Spinal cord (tissue), 10 donors: Measurements from ENCODE around the gene RARB. TPM values are rescaled to one million over a fixed set of nuclear protein-coding genes. Genes with fewer than 3 reads are reported as not detected.

Experiments
- DNase-seq, 6 donors: peaks; one replicate each; pipeline versions ENCODE4 v3.0.0 to v3.0.0-alpha.2; 2013 to 2015; ENCODE audit warnings: low spot score in 6 of 6, low read depth in 4 of 6
- H3K27ac ChIP-seq: one replicate; pipeline ENCODE4 v1.5.1; 2013; ENCODE audit warnings: low read depth, low read length, control low read depth
- H3K27me3 ChIP-seq: one replicate; pipeline ENCODE4 v1.6.1; 2013; ENCODE audit warnings: low read length; ENCODE audit not compliant: control insufficient read depth, insufficient read depth
- H3K36me3 ChIP-seq: one replicate; pipeline ENCODE4 v1.6.1; 2013; ENCODE audit warnings: low read length; ENCODE audit not compliant: control insufficient read depth, insufficient read depth
- H3K4me1 ChIP-seq: one replicate; pipeline ENCODE4 v1.6.1; 2013; ENCODE audit warnings: low read length; ENCODE audit not compliant: control insufficient read depth, insufficient read depth
- H3K4me3 ChIP-seq: one replicate; pipeline ENCODE4 v1.5.1; 2013; ENCODE audit warnings: low read depth, low read length, control low read depth
- H3K9me3 ChIP-seq: one replicate; pipeline ENCODE4 v1.6.1; 2013; ENCODE audit warnings: low read length; ENCODE audit not compliant: control insufficient read depth, insufficient read depth
- WGBS: methylation state at CpG from one replicate; pipeline ENCODE4 v1.1.5; 2013; ENCODE audit warnings: missing lambda C conversion rate; ENCODE audit not compliant: insufficient coverage; 5-methylcytosine and 5-hydroxymethylcytosine counted together
- long read RNA-seq, 4 donors: transcript quantifications; one replicate each; lab custom pipeline, GENCODE V29; 2026
- polyA plus RNA-seq, 2 donors: library from polyadenylated mRNA; unstranded; fragments of 120-200 nt; gene quantifications; one replicate each; pipeline ENCODE4 v1.2.1, GENCODE V29; 2013; ENCODE audit not compliant: insufficient read length in 2 of 2
- total RNA-seq, 2 donors: library from RNA; depleted of rRNA in 1 of 2; stranded (reverse); fragments of 120-200 nt in 1 of 2; fragments of >200 nt in 1 of 2; gene quantifications; one replicate each; pipeline versions ENCODE4 v1.2.3 to v1.2.4, GENCODE V29; 2013 to 2014
- donor health status: healthy.

The RARB gene
- total RNA-seq, result 10 to 100 TPM; 42.4 to 43.8 TPM
- polyA plus RNA-seq, result 10 to 100 TPM; 11.7 to 15.3 TPM
- long read RNA-seq, donor 1, transcript RARB-201 (8 exons, 3,084 nt), result major isoform, 6 of 6 reads
- long read RNA-seq, donor 1, partial matches to known transcripts, result 0 of 6 reads
- long read RNA-seq, donor 1, other reads (novel, unspliced or antisense), result 0 of 6 reads
- long read RNA-seq, donor 2, partial matches to known transcripts, result 148 of 157 reads
- long read RNA-seq, donor 2, other reads (novel, unspliced or antisense), result 9 of 157 reads
- long read RNA-seq, donor 3, partial matches to known transcripts, result 0 of 2 reads
- long read RNA-seq, donor 3, other reads (novel, unspliced or antisense), result 0 of 2 reads
- long read RNA-seq, donor 4, transcript RARB-201 (8 exons, 3,084 nt), result major isoform, 8 of 285 reads
- long read RNA-seq, donor 4, partial matches to known transcripts, result 271 of 285 reads
- long read RNA-seq, donor 4, other reads (novel, unspliced or antisense), result 5 of 285 reads

GRCh38 chr3:25427942-25428788, at the start of gene RARB:
RARB (plus strand) TSS chr3:25428263; CDS start chr3:25428732, 469 bp downstream.
- Histone ChIP-seq H3K27ac (peak within 1 kb of the TSS; percentile 99), H3K4me1 (no peaks in the 10 kb centered on the region), H3K4me3 (peak within 1 kb of the TSS; percentile 91), H3K27me3 (peaks cover 2% of the 10 kb centered on the region), H3K9me3 (no peaks in the 10 kb centered on the region), H3K36me3 (no peaks in the 10 kb centered on the region)
- 0% methylated on average over 27 of the region's 27 CpGs for whole genome bisulfite sequencing
- peak; percentile 69 to 97 (median 86) for DNase-seq

GRCh38 chr3:25378786-25379311, 49.2 kb upstream of the RARB start:
- peak in 1 of 6 donors; percentile 29 for DNase-seq
- H3K4me3 ChIP-seq, result no peak overlapping the region
- H3K27ac ChIP-seq, result no peak overlapping the region
- H3K36me3 ChIP-seq, result no peaks in the 10 kb centered on the region
- H3K27me3 ChIP-seq, result no peaks in the 10 kb centered on the region
- no peaks in the 10 kb centered on the region for H3K9me3 ChIP-seq
- no CpG with 5 or more reads among the region's 2 CpGs for WGBS
- H3K4me1 ChIP-seq, result no peaks in the 10 kb centered on the region

- H3K4me1 ChIP-seq, result no peaks in the 10 kb centered on the region
- DNase-seq, result no peak
- H3K27ac ChIP-seq, result no peak overlapping the region
- H3K27me3 ChIP-seq, result no peaks in the 10 kb centered on the region
- H3K9me3 ChIP-seq, result no peaks in the 10 kb centered on the region
- H3K4me3 ChIP-seq, result no peak overlapping the region
- WGBS, result 59% methylated on average over 7 of the region's 9 CpGs
- no peaks in the 10 kb centered on the region for H3K36me3 ChIP-seq
Observed at GRCh38 chr3:25380222-25380739, 47.8 kb upstream of the RARB start.

GRCh38 chr3:25381083-25381482, 47.0 kb upstream of the RARB start:
- no peaks in the 10 kb centered on the region for H3K27me3 ChIP-seq
- H3K4me1 ChIP-seq, result no peaks in the 10 kb centered on the region
- 86% methylated on average over 1 of the region's 3 CpGs for WGBS
- H3K36me3 ChIP-seq, result no peaks in the 10 kb centered on the region
- H3K9me3 ChIP-seq, result no peaks in the 10 kb centered on the region
- H3K4me3 ChIP-seq, result no peak overlapping the region
- no peak overlapping the region for H3K27ac ChIP-seq
- DNase-seq, result no peak

GRCh38 chr3:25384471-25384870, 43.6 kb upstream of the RARB start:
- DNase-seq, result peak in 1 of 6 donors; percentile 20
- no peak overlapping the region for H3K27ac ChIP-seq
- H3K36me3 ChIP-seq, result no peaks in the 10 kb centered on the region
- no peak overlapping the region for H3K4me3 ChIP-seq
- H3K27me3 ChIP-seq, result no peaks in the 10 kb centered on the region
- H3K9me3 ChIP-seq, result no peaks in the 10 kb centered on the region
- no peaks in the 10 kb centered on the region for H3K4me1 ChIP-seq
- WGBS, result no CpG with 5 or more reads among the region's 3 CpGs

- Histone ChIP-seq H3K4me1 (no peaks in the 10 kb centered on the region), H3K36me3 (no peaks in the 10 kb centered on the region), H3K4me3 (no peak overlapping the region), H3K27me3 (no peaks in the 10 kb centered on the region), H3K27ac (no peak overlapping the region), H3K9me3 (peaks cover under 1% of the 10 kb centered on the region)
- WGBS, result 87% methylated on average over 9 of the region's 9 CpGs
- no peak for DNase-seq
Observed at GRCh38 chr3:25385807-25386460, 42.1 kb upstream of the RARB start.

- H3K4me3 ChIP-seq, result no peak overlapping the region
- H3K27ac ChIP-seq, result no peak overlapping the region
- no peak for DNase-seq
Observed at GRCh38 chr3:25386686-25387255, 41.3 kb upstream of the RARB start.

GRCh38 chr3:25390605-25391004, 37.5 kb upstream of the RARB start:
- no peak overlapping the region for H3K4me3 ChIP-seq
- no peaks in the 10 kb centered on the region for H3K27me3 ChIP-seq
- H3K36me3 ChIP-seq, result no peaks in the 10 kb centered on the region
- peaks cover 1% of the 10 kb centered on the region for H3K9me3 ChIP-seq
- no peak overlapping the region for H3K27ac ChIP-seq
- no peaks in the 10 kb centered on the region for H3K4me1 ChIP-seq
- 100% methylated on average over 1 of the region's 3 CpGs for WGBS
- no peak for DNase-seq

More at GRCh38 chr3:25386686-25387255, 41.3 kb upstream of the RARB start:
- Histone ChIP-seq H3K27me3 (no peaks in the 10 kb centered on the region), H3K36me3 (no peaks in the 10 kb centered on the region), H3K9me3 (peaks cover 1% of the 10 kb centered on the region), H3K4me1 (no peaks in the 10 kb centered on the region)
- WGBS, result 95% methylated on average over 3 of the region's 4 CpGs

- H3K27ac ChIP-seq, result no peak overlapping the region
- H3K4me1 ChIP-seq, result no peaks in the 10 kb centered on the region
- no peaks in the 10 kb centered on the region for H3K27me3 ChIP-seq
- 90% methylated on average over 2 of the region's 2 CpGs for WGBS
- no peak for DNase-seq
- no peak overlapping the region for H3K4me3 ChIP-seq
- H3K9me3 ChIP-seq, result no peaks in the 10 kb centered on the region
- no peaks in the 10 kb centered on the region for H3K36me3 ChIP-seq
Observed at GRCh38 chr3:25396251-25396650, 31.8 kb upstream of the RARB start.
